SW 1271 (cell line): ENCODE data around the gene ANKRD16.
"Not testable (repeated sequence)": the region's sequence is repeated elsewhere in the genome, so short reads cannot be mapped to it uniquely, and the experiment has no call there.

Experiments used
- DNase-seq, 2 experiments: peaks; one replicate each; lab custom pipeline; 2025; lab: John Stamatoyannopoulos, UW

Gene ANKRD16

DNA sequence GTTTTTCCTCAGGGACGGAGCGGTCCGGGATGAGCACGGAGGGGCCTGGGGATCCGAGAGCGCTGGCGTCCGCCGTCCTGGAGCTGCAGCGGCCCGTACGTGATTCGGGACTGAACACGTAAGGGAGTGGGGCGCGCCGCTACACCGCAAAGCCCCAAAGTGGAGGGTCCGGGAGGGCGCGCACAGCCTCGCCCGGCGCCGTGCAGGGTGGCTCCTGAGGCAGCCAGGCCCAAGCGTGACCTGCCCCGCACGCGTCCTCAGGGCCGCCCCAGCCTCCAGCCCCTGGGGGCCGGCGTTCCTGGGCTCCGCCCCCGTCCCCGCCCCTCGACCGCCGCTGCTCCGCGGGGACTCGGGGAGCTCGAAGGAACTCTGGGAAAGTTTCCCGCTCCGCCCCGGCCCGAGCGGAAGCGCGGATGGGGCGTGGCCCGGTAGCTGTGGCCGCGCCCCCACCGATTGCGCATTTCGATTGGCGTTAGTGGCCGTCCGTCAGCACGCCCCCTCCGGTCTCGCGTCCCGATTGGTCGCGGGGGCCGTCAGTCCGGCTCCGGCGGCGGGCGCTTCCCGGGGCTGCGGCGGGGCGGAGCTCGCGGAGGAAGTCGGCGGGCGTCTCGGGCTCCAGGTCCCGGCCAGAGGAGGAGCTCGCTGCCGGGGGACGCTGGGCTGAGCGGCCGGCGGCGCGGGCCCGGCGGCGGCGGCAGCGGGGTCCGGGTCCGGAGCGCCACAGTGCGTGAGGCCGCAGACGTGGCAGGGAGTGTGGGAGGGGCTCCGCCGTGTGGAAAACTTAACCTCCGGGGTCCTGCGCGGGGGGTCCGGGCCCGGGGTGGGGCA is at the start of gene ANKRD16, which contains the start of gene FBH1:
Gene ANKRD16 (minus strand): TSS at position 270 of the 828 bp plus-strand sequence. CDS start 539 bp downstream, outside the sequence.
Gene FBH1 (plus strand): TSS at position 620 of the 828 bp plus-strand sequence. CDS start 103 bp downstream, at position 723.
- peak; percentile 77 to 90 for DNase-seq

GRCh38 chr10:5938291-5938690 is 48.6 kb upstream of the ANKRD16 start:
- no peak for DNase-seq

DNA sequence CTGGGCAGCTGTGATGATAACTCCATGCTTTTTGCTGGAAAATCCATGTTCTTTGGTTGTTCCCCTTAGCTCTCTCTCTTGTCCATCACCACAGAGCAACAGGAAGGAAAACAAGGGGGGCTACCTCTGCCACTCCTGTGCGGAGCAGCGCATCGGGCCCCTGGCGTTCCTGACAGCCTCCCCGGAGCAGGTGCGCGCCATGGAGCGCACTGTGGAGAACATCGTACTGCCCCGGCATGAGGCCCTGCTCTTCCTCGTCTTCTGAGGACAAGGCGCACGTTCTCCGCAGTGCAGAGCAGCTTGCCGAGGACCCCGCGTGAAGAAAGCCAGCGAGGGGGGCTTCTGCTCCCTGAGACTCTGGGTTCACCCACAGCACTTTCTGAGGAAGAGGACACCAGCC is 47.3 kb upstream of the ANKRD16 start:
- no peak for DNase-seq

GRCh38 chr10:5935628-5936027 is 45.9 kb upstream of the ANKRD16 start:
- no peak for DNase-seq

DNA sequence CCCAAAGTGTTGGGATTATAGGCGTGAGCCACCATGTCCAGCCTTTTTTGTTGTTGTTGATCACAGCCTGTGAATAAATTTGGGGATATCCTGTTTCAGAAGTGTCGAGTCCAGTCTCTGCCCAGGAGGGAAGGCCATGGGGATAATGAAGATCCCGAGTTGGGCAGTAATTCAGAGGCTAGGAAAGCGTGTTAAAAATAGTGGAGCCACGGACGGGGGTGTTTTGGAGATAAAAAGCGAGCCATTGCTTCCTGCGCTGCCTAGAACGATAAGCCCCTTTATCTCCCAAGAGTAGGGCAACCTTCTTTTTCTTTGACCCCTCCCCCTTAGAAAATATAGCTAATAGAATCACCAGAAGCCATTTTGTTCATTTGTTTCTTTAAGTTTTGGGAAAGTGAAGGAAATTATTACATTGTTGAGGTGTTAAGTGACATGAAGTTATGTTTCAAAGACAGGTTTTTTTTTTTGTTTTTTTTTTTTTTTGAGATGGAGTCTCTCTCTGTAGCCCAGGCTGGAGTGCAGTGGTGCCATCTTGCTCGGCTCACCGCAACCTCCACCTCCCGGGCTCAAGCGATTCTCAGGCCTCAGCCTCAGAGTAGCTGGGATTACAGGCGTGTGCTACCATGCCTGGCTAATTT is 44.3 kb upstream of the ANKRD16 start:
- DNase-seq: no peak

DNA sequence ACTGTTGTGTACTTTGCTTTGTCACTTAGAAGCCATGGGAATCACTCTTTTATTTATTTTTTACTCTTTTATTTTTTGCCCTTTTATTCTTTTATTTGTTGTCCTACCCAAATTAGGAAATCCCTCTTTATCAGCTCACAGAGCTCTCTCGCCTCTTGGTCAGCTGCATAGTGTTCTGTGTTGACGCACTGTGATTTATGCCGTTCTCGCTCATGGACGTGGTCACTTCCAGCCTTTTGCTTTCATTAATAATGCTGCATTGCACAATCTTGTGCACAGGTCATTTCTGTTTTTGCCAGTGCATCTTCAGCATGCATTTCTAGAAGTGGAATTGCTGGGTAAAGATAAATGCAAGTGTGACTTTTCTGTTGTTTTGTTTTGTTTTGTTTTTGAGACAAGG is 42.7 kb upstream of the ANKRD16 start:
- no peak for DNase-seq

- no peak for DNase-seq
Observed at GRCh38 chr10:5930272-5930671, 40.6 kb upstream of the ANKRD16 start.

- DNase-seq: no peak
Observed at GRCh38 chr10:5929442-5929841, 39.7 kb upstream of the ANKRD16 start.

DNA sequence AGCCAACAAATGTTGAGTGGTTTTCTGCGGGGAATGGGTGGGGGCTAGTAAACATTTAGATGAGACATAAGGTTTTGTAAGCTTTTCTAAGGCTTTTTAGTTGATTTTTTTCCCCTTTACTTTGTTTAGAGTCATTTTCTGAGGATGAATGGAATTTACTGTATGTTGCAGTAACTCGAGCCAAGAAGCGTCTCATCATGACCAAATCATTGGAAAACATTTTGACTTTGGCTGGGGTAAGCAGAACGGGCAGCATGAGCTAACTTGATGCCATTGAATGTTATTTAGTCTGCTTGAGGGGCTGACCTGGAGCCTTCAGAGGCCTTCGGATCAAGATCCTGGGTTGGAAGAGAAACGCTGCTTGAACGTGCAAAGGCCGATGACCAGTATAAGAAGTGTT is 37.6 kb upstream of the ANKRD16 start:
- no peak for DNase-seq

DNA sequence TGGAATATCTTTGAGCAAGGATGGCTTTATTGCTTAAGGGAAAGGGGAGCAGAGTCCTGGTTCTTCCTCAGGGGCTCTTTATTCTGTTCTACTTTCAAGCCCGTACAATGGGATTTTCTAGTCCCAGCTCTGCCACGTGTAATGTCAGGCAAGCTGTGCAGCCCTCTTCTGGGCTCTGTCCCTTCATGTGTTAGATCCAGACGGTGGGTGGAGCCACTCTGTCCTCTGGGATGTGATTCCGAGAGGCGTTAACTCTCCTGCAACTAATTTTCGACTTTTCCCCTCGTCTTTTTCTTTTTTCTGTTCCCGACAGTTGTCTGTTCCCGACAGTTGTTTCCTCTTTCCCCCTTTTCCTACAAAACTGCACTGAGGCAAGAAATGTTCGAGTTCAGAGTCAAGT is 35.2 kb upstream of the ANKRD16 start:
- DNase-seq: no peak

- no peak for DNase-seq
Observed at GRCh38 chr10:5921746-5922145, 32.1 kb upstream of the ANKRD16 start.

- DNase-seq: no peak
Observed at GRCh38 chr10:5919568-5919967, 29.9 kb upstream of the ANKRD16 start.

GRCh38 chr10:5918763-5919162 is 29.1 kb upstream of the ANKRD16 start:
- no peak for DNase-seq

- DNase-seq: no peak
Observed at GRCh38 chr10:5917305-5917704, 27.6 kb upstream of the ANKRD16 start.

DNA sequence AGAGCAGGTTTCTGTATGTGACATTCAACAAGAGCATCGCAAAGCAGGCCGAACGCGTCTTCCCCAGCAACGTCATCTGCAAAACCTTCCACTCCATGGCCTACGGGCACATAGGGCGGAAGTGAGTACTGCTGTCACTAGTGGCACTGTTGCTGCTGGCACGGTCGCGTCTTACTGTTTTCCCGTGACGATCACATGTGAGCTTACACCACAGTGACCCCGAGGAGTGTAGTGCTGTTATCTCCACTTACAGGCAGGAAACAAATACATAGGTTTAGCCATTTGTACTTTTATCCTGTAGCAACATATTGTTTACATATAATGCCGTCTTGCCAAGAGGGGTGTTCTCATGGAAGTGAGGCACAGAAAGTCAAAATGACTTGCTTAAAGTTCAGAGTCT is 25.8 kb upstream of the ANKRD16 start:
- DNase-seq: no peak

DNA sequence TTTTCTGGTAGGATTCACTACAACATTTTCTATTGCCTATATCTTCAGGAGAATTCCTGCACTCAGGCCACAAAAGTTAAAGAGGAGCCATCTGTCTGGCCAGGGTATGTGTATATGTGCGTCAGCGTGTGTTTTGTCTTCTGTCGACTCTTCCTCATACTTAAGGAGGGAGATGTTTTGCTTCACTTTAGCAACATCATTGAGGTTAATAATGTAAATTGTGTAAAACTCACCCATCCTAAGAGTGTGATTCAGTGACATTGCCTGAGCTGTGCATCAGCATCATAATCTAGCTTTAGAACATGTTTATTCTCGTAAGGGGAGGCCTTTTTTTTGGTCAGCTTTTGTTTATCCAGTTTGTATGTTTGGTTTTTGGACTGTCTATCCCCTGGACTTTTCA is 24.0 kb upstream of the ANKRD16 start:
- no peak for DNase-seq

- DNase-seq: no peak
Observed at GRCh38 chr10:5911670-5912069, 22.0 kb upstream of the ANKRD16 start.

- DNase-seq: no peak
Observed at GRCh38 chr10:5910323-5911100, 20.8 kb upstream of the ANKRD16 start.

- DNase-seq: not testable (repeated sequence)
Observed at GRCh38 chr10:5908676-5909075, 19.0 kb upstream of the ANKRD16 start.

DNA sequence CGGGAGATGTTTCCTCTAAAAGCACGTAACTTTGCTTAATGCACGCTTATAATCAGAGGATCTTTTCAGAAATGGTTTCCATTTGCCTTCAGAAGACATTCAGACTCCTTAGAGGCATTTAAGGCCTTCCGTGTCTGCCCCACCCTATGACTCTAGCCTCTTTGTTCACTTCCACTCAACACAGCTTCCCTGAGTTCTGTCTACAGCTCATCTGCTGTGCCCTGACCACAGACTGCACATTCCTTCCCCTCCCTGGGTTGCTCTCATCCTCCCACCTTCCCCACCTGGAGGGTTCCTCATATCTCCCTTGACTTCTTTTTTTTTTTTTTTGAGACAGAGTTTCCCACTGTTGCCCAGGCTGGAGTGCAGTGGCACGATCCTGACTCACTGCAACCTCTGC is 17.0 kb upstream of the ANKRD16 start:
- no peak for DNase-seq

- no peak for DNase-seq
Observed at GRCh38 chr10:5905854-5906507, 16.3 kb upstream of the ANKRD16 start.

DNA sequence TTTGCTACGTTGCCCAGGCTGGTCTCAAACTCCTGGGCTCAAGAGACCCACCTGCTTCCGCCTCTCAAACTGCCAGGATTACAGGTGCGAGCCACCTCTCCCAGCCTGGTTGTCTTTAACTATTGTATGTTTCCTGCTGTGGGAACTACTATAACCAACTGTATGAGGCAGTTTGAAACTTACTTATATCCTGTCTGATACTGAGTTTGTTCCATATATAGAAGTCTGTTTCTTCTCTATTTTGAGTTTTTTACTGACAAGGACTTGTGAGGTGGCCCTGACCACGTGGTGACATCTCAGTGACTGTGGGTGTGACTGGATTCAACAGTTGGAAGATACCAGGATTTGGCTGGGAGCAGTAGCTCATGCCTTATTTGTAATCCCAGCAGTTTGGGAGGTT is 14.5 kb upstream of the ANKRD16 start:
- DNase-seq: no peak
